GM21526 (cell line): ENCODE results near the gene STIM1.
"Not testable (repeated sequence)": the region's sequence is repeated elsewhere in the genome, so short reads cannot be mapped to it uniquely, and the experiment has no call there.

Experiments
- ATAC-seq: cut with Tn5 transposase; IDR thresholded peaks from one replicate; pipeline ENCODE4 v1.9.1; 2021; ENCODE audit warnings: moderate library complexity; ENCODE audit not compliant: unreplicated experiment, low FRiP score

STIM1 gene

DNA sequence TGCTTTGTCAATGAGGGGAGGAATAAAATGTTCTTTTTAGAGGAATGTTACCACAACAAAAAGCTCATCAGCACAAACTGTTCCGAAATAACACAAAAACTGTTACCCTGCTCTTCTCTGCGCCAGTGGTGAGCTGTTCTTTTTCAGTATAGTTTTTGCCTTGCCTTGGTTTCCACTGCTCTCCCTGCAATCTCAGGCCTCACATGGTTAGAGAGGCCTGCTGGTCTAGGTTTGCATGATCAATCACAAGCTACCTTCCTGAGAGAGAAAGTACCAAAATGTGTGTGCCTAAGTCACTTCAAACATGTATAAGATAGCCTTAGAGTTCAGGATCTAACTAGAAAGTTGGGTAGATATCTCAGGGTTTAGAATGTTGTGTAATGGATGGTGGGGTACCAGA lies 114.6 kb downstream of the STIM1 start:
- no peak for ATAC-seq

DNA sequence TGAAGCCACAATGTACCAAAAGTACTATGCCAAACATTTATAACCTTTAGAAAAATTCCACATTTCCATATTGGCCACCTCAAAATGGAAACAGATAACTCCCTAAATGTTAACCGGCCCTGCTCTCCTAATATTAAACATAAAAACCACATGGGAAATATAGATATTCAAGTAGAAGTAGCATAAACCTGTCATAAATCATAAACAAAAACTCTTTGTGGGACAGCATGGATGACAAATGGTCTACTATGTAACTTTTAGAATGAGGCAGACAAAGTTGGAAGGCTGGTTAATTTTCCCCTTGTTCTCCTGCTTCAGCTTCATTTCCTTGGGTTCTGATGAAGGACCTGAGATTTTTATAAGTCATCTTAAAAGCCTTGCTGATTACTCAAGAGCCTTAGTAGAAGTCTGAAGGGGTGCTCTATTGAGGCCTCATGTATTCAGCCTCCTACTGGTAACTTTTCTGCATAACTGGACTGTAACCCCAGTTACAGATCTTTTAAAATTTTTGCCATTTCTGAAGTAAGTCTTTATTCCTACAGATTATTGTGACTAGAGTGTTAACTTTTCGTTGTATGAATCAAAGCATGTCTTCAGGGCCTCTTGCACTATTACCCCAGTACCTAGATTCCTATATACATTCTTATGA lies 116.4 kb downstream of the STIM1 start:
- ATAC-seq = no peak

DNA sequence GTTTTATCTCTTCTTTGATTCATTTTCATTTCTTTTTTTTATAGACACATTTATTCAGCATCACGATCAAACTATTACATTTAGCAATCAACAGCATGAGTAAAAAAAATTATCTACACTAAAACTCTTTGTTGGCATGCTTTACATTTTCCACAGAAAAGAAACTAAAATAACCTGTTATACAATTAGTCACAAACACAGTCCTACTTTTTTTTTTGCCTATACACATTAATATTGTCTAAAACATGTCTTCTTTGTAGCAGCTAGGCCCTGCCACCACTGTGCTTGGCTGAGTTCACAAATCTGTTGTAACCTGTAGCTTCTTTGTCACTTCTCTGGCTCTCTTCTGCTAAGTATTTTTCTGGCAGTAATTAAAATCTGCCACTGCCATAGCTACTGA lies 117.0 kb downstream of the STIM1 start:
- ATAC-seq = no peak

DNA sequence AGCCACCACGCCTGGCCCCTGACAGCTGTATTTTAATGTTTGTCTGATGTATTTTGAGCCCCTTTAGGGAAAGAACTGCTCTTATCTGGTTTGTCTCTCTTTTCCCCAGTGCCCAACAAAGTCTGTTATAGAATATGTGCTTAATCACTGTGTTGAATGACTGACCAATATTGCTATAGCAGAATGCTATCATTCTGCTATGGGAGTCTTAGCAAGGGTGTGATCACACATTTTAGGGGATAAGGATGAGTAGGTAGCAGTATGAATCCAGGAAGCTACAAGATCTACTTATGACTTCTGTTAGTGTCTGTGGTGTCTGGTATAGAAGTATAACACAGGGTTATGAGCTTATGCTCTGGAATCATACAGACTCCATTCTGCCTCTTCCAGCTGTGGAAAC lies 121.6 kb downstream of the STIM1 start:
- ATAC-seq = no peak

DNA sequence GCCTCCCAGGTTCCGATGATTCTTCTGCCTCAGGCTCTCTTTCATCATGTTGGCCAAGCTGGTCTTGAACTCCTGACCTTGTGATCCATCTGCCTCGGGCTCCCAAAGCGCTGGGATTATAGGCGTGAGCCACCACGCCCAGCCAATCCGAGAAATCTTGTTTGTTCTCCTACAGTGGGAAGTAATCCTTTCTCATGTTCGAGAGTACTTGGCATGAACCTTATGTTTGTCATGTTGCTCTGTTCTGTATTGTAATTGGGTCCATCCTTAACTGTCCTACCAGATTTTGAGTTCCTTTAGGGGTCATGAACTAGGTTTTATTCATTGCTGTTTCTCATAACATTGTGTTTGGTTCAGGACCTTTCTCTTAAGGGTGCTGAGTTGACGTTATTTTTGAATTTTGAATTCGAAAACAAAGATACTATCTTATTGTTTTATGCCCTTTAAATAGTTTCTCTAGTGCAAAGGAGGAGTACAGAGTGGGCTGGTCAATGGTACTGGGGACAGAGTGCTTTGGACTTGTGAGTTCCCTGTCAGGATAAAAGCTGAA lies 125.7 kb downstream of the STIM1 start:
- ATAC-seq = no peak

DNA sequence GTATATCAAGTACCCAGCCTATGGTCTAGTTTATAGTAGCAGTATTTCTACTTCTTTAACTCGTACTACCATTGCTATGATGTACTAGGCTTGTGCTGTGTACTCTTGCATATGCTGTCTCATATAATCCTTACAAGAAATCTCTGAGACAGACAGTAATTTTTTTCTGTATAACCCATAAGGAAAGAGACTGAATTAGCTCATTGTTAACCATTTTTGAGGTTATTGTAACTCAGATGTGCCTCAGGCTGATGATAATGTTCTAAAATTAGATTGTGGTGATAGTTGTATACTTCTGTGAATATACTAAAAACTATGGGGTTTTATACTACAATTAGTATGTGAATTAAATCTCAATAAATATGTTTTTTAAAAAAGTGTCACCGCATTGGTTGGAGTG lies 127.0 kb downstream of the STIM1 start:
- no peak for ATAC-seq

DNA sequence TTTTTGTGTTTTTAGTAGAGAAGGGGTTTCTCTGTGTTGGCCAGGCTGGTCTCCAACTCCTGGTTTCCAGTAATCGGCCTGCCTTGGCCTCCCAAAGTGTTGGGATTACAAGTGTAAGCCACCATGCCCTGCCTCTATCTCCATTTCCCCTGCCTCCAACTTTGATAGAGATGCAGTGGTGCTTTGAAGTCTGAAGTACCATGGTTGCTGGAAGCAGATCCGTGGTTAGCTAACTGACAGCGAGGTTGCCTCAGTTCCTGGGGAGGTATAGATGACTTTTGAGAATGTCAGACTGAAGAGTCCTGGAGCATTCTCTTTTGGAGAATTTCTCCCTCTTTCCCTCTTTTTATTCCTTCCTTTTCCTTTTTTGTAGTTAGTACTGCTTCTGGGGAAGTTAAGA lies 127.6 kb downstream of the STIM1 start:
- no peak for ATAC-seq

DNA sequence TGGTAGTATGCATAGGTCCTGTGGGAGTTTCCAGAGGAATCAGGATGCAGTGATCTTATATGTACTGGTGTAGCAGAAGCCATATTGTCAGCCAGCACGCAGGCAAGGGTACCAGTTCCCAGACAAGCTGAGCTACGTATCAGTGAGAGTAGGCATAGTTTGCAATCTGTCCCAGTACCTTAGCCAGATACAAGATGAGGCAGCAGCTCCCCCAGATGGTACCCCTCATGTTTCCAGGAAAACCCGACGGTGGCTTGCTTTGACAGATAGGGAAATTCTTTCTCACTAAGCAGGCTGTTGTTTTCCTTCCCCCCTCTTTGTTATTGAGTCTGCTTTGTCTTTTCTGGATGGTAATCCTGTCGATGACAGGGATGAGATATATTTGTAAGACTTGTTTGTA lies 129.4 kb downstream of the STIM1 start:
- ATAC-seq = no peak

DNA sequence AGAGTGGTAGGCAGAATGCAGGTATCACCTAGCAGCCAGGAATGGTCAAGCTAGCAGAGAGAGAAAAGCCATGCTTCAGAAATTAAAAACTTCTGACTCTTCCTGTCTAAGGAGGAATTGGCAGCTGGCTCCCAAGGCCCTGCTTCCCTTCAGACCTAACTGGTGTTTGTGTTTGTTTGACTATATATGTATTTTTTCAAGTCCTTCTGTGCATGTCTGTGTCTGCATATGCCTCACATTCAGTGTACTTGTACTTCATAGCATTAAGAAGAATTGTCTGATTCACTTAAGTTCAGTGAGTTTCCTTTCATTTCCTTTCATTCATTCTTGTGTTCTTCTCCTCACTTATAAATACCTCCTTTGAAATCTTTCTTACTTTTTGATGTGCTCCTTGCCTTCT lies 130.2 kb downstream of the STIM1 start:
- ATAC-seq = no peak

DNA sequence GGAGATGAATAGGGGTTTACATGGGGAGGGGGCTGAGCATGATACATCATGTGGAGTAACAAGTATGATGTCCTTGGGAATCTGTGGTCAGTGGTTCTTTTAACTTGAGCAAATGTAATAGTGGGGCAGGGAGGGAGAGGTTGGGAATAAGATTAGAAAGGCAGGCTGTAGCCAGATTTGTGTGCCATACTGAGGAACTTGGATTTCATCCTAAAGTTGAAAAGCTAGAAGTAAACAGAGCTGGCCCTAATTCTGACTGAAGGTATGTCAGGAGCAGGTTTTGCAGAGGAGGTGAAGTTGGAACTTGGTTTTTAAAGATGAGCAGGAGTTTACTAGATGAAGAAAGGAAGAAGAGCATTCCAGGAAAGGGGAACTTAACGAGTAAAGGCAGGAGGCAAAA lies 130.8 kb downstream of the STIM1 start:
- no peak for ATAC-seq

DNA sequence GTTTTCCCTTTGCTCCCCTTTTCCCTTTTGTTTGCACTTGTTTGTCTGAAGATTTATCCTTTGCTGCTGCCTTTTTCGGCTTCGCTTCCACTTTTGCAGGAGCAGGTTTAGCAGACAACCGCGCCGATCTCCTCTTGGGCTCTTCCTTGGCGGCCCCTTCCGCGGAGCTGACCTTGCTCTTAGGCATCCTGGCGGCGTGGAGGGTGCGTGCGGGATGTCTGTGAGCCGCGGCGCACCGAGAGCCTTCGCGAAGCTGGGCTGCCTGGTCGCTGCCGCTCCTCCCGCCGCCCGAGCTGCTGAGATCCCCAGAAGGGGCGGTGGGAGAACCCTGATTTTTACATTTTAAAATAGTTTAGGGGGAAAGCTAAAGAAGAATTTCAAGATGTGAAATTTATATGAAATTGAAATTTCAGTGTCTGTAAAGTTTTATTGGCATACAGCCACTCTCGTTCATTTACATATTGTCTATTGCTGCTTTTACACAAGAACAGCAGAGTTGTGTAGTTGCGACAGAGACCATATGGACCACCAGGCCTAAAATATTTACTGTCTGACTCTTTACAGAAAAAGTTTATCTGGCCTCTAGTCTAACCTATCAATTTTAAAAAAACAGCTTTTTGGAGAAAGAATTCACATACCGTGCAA lies 133.9 kb downstream of the STIM1 start:
- no peak for ATAC-seq

DNA sequence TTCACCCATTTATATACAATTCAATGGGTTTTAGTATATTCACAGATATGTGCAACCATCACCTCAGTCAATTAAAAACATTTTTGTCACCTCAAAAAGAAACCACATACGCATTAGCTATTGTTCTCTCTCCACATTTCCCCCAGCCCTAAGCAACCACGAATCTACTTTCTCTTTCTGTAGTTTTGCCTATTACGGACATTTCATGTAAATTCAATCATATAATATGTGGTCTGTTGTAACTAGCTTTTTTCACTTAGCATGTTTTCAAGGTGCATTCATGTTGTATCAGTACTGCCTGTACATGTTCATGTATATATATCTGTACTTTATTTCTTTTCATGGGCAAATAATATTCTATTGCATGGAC lies 134.4 kb downstream of the STIM1 start:
- ATAC-seq = no peak

DNA sequence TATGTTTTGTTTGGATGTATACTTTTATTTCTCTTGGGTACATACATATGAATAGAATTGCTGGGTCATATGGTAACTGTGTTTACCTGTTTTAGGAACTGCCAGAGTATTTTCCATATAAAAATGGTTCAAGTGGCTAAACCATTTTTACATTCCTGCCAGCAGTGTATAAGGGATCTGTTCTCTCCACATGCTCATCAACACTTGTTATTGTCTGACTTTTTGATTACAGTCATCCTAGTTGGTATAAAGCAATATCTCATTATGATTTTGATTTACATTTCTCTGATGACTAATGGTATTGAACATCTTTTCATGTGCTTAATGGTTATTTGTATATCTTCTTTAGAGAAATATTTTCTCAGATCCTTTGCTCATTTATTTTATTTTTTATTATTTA lies 134.9 kb downstream of the STIM1 start:
- no peak for ATAC-seq

DNA sequence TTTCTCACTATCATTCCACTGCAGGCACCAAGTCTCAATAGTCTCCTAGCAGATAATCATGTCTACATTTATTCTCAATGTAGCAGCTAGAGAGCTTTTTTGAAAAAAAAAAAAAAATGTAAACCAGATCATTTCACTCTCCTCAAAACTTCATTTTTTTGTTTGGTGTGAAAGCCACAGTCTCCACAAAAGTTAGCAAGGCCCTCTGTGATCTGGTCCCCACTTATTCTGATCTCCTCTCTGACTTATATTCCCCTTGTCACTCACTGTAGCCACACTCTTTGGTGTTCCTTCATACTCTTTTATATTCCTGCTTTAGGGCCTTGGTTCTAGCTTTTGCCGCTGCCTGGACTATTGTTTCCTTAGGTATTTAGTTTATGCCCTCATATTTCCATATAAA lies 137.5 kb downstream of the STIM1 start:
- no peak for ATAC-seq

DNA sequence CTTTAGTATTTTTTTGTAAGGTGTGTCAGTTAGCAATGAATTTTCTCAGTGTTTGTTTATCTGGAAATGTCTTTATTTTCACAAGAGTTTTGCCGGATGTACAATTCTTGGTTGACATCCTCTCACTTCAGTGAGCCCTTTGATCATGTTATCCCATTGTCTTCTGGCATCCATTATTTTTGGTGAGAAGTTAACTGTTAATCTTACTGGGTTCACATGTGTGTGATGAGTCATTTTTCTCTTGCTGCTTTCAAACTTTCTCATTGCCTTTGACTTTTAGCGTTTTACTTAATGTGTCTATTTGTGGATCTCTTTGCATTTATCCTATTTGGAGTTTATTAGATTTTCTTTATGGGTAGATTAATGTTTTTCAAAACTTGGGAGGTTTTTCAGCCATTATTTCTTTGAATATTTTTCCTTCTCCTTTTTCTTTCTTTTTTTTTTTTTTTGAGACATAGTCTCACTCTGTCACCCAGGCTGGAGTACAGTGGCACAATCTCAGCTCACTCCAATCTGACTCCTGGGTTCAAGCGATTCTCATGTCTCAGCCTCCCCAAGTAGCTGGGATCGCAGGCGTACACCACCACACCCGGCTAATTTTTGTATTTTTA lies 138.7 kb downstream of the STIM1 start:
- ATAC-seq = no peak

DNA sequence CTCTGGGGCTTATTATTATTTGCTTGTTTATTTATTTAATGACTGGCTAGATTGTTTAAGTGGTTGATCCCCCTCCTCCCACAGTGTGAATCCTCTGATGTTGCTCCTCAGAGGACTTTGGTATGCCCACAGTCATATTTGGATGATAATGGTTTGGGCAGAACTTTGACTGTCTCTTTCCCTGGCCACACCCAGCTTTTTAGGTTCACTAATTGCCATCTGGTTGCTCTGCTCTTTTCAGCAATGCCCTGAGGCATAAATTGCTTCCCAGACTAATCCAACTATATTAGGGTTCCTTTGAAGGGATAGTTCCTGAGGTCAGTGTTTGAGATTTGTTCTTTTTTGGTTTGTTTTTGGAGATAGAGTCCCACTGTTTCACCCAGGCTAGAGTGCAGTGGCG lies 139.8 kb downstream of the STIM1 start:
- ATAC-seq = no peak

DNA sequence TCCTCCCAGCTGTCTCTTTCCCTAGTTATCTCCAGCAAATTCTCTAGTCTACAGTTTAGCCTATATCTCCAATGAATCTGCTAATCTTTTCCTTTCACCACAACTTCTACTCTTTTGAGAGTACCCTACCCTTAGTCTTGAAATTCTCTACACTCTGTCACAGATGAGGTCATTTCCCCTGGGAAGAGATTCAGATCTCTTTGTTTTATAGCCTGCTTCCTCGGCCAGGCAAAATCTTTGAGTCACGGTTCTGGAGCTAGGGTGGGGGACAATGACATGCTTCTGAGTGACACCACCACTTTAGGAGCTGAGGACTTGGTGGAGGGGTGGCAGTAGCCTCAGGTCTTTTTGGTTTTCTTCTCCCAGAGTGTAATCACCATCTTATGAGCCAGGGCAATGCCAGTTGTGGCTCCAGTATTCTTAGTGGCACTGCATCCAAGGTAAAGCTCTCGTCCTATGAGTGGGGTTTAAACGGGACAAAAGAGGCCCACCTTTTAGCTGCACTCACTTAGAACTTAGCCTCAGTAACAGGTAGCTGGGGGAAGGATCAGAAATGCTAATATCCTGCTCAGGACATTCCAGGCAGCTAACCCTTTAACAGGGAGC lies 140.6 kb downstream of the STIM1 start:
- ATAC-seq = no peak

DNA sequence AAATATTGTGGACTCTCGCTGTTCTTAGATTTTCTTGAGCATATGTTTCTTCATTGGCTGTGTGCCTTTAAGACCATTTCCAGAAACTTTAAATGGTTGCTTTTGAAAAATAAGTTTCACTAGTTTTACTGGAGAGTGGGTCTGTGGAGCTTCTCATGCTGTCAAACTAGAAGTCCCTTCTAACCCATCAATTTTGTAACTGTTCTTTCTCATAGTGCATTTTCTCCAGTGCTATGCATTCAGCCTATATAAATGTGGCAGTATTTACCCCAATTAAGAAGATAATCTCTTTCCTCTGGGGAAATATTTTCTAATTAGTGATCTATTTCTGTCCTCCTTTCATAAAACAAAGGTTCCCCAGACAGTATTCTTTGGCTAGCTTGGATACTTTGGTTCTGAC lies 141.2 kb downstream of the STIM1 start:
- no peak for ATAC-seq

DNA sequence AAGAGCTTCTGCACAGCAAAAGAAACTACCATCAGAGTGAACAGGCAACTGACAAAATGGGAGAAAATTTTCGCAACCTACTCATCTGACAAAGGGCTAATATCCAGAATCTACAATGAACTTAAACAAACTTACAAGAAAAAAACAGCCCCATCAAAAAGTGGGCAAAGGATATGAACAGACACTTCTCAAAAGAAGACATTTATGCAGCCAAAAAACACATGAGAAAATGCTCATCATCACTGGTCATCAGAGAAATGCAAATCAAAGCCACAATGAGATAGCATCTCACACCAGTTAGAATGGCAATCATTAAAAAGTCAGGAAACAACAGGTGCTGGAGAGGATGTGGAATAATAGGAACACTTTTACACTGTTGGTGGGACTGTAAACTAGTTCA lies 149.3 kb downstream of the STIM1 start:
- ATAC-seq = not testable (repeated sequence)

DNA sequence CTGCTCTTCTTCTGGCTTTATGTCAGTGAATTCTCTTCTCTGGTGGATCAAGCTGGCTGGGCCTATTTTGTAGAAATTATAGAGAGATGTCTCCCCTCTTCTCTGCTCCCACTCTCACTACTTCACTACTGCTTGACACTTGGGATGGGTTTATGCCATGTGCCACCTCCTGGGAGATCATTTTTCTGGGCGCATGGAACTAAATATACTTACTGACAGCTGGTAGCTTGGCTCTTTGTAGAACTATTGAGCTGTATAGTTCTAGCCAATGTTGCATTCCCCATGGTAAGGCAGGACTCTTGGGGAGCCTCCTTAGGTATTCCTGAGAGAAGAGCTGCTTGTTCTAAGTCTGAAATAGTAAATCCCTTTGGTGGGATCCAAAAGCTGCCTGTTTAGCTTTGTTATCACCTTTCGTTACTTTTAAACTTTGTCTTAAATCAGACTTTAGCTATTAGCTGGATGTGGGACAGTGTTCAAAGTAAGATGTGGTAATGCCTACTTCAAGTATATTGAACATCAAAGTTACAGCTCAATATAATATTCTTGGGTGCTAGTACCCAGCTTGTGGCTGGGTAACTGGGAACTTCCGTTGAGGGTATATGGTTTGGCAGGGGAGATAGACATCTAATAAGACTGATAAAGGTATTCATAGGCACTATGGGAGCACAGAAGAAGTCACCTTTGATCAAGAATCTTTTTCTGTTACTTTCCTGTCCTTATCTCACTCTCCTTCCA lies 151.6 kb downstream of the STIM1 start:
- no peak for ATAC-seq

DNA sequence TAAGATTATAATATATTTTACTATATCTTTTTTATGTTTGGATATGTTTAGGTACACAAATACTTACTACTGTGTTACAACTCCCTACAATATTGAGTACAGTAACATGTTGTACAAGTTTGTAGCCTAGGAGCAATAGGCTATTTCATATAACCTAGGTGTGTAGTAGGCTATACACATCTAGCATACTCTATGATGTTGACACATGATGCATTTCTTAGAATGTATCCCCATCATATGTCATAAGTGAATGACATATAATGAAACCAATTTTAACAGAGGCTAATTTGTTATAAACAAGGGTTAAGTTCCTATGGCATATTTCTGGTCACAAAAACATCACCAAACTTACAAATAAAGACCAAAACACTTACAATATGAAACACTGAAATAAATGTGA lies 152.7 kb downstream of the STIM1 start:
- ATAC-seq = no peak
